IMR-90 (cell line): ENCODE data around the gene SOST. TPM values are rescaled to one million over a fixed set of nuclear protein-coding genes. Genes with fewer than 3 reads are reported as not detected.

Experiments used
- ATAC-seq: fragments of 200-7000 bp; cut with Tn5 transposase; 2 replicates; pipeline ENCODE4 v1.9.1; 2020; ENCODE audit warnings: low read depth, mild to moderate bottlenecking, moderate library complexity
- BruUV-seq: library from RNA; stranded (reverse); fragments of 400-500 nt; replicated peaks from 2 replicates; lab custom pipeline; 2021; lab: Mats Ljungman, UMichigan
- CTCF ChIA-PET: fragments of 300-600 bp; formaldehyde crosslinking; extraction: SDS; loops from one replicate; lab custom pipeline; 2021; ENCODE audit warnings: antibody characterized with exemption; lab: Yijun Ruan, JAX
- POLR2A ChIA-PET: fragments of 300-600 bp; sonication (Branson Sonifier 250); formaldehyde crosslinking; loops from one replicate; lab custom pipeline; 2022; ENCODE audit warnings: antibody characterized with exemption; ENCODE audit not compliant: unreplicated experiment; lab: Charles Lee
- DNase-seq: peaks from one replicate; pipeline ENCODE4 v3.0.0; 2013
- H2AFZ ChIP-seq: replicated peaks from 2 replicates; pipeline ENCODE3; 2013; ENCODE audit warnings: low read length, mild to moderate bottlenecking; ENCODE audit not compliant: poor library complexity
- H2AK5ac ChIP-seq: 2 replicates; pipeline ENCODE4 v1.6.1; 2013; ENCODE audit warnings: low read depth, low read length, inconsistent platforms
- H2AK9ac ChIP-seq: replicated peaks from 2 replicates; pipeline ENCODE3; 2013; ENCODE audit warnings: mild to moderate bottlenecking, low read depth, low read length, moderate library complexity; ENCODE audit not compliant: poor library complexity
- H2BK120ac ChIP-seq: 2 replicates; pipeline ENCODE4 v1.6.1; 2013; ENCODE audit warnings: low read depth, low read length, inconsistent platforms
- H2BK15ac ChIP-seq: 3 replicates; pipeline ENCODE4 v1.6.1; 2013; ENCODE audit warnings: low read depth, low read length, inconsistent platforms
- H2BK20ac ChIP-seq: 2 replicates; pipeline ENCODE4 v1.6.1; 2013; ENCODE audit warnings: low read depth, mild to moderate bottlenecking, inconsistent platforms, low read length, moderate library complexity
- H2BK5ac ChIP-seq: 2 replicates; pipeline ENCODE4 v1.6.1; 2013; ENCODE audit warnings: mild to moderate bottlenecking, low read depth, low read length, inconsistent platforms; ENCODE audit not compliant: poor library complexity, severe bottlenecking
- H3K14ac ChIP-seq: replicated peaks from 2 replicates; pipeline ENCODE4 v1.6.1; 2013; ENCODE audit warnings: low read depth, low read length, inconsistent platforms
- H3K18ac ChIP-seq: 2 replicates; pipeline ENCODE4 v1.6.1; 2013; ENCODE audit warnings: low read depth, low read length, control low read depth
- H3K23ac ChIP-seq: 2 replicates; pipeline ENCODE4 v1.6.1; 2013; ENCODE audit warnings: low read depth, low read length, inconsistent platforms
- H3K27ac ChIP-seq: 2 replicates; pipeline ENCODE4 v1.5.1; 2013; ENCODE audit warnings: mild to moderate bottlenecking, control low read depth, low read length; ENCODE audit not compliant: insufficient read depth
- H3K27me3 ChIP-seq: 2 replicates; pipeline ENCODE4 v1.6.1; 2013; ENCODE audit warnings: low read length; ENCODE audit not compliant: control insufficient read depth, insufficient read depth
- H3K36me3 ChIP-seq: 2 replicates; pipeline ENCODE4 v1.6.1; 2013; ENCODE audit warnings: low read length, mixed read lengths; ENCODE audit not compliant: control insufficient read depth, insufficient read depth
- H3K4ac ChIP-seq: 2 replicates; pipeline ENCODE4 v1.6.1; 2013; ENCODE audit warnings: low read depth, low read length, inconsistent platforms
- H3K4me1 ChIP-seq: 2 replicates; pipeline ENCODE4 v1.6.1; 2013; ENCODE audit warnings: low read length, mixed read lengths; ENCODE audit not compliant: control insufficient read depth, insufficient read depth
- H3K4me2 ChIP-seq: 2 replicates; pipeline ENCODE4 v1.6.1; 2013; ENCODE audit warnings: low read depth, mild to moderate bottlenecking, control low read depth, low read length, moderate library complexity
- H3K4me3 ChIP-seq: 2 replicates; pipeline ENCODE4 v1.5.1; 2013; ENCODE audit warnings: low read depth, mild to moderate bottlenecking, control low read depth, low read length, moderate library complexity; ENCODE audit not compliant: insufficient read depth
- H3K56ac ChIP-seq: 2 replicates; pipeline ENCODE4 v1.6.1; 2013; ENCODE audit warnings: low read length, inconsistent platforms; ENCODE audit not compliant: insufficient read depth; ENCODE audit errors: extremely low read depth
- H3K79me1 ChIP-seq, 2 experiments: 2 replicates each; pipeline ENCODE4 v1.6.1; 2013; ENCODE audit warnings: low read length in 2 of 2, inconsistent platforms in 1 of 2, low read depth in 1 of 2
- H3K9ac ChIP-seq: 2 replicates; pipeline ENCODE4 v1.6.1; 2013; ENCODE audit warnings: low read depth, low read length, control low read depth
- H3K9me1 ChIP-seq: 2 replicates; pipeline ENCODE4 v1.6.1; 2013; ENCODE audit warnings: low read length, inconsistent platforms; ENCODE audit not compliant: insufficient read depth
- H3K9me3 ChIP-seq: 2 replicates; pipeline ENCODE4 v1.6.1; 2013; ENCODE audit warnings: low read length; ENCODE audit not compliant: control insufficient read depth, insufficient read depth
- H4K20me1 ChIP-seq: 2 replicates; pipeline ENCODE4 v1.6.1; 2013; ENCODE audit warnings: low read length, inconsistent platforms; ENCODE audit not compliant: insufficient read depth
- H4K5ac ChIP-seq: 2 replicates; pipeline ENCODE4 v1.6.1; 2013; ENCODE audit warnings: mild to moderate bottlenecking, low read depth, low read length, control low read depth
- H4K8ac ChIP-seq, 2 experiments: 2 replicates each; pipeline ENCODE4 v1.6.1; 2013; ENCODE audit warnings: low read depth in 2 of 2, low read length in 2 of 2, control low read depth in 1 of 2, inconsistent platforms in 1 of 2
- H4K91ac ChIP-seq: 2 replicates; pipeline ENCODE4 v1.6.1; 2013; ENCODE audit warnings: low read depth, low read length, inconsistent platforms; ENCODE audit not compliant: insufficient read depth
- CEBPB ChIP-seq: IDR thresholded peaks from 2 replicates; pipeline ENCODE4 v1.6.1; 2012; ENCODE audit warnings: low read depth, low read length, improper control_type of control experiment
- CHD1 ChIP-seq: IDR thresholded peaks from 2 replicates; pipeline ENCODE4 v1.6.1; 2012; ENCODE audit warnings: low read depth, low read length, improper control_type of control experiment
- CTCF ChIP-seq: conservative IDR thresholded peaks from 2 replicates; pipeline ENCODE4 v1.5.1; 2012; ENCODE audit warnings: mild to moderate bottlenecking, low read depth, low read length, improper control_type of control experiment
- ELK1 ChIP-seq: fragments of 150-350 bp; IDR thresholded peaks from 2 replicates; pipeline ENCODE4 v1.6.1; 2016; ENCODE audit warnings: low read depth, mild to moderate bottlenecking, low read length, moderate library complexity, borderline replicate concordance
- MAFK ChIP-seq: IDR thresholded peaks from 2 replicates; pipeline ENCODE4 v1.6.1; 2012; ENCODE audit warnings: low read depth, low read length, improper control_type of control experiment
- MAZ ChIP-seq: IDR thresholded peaks from 2 replicates; pipeline ENCODE4 v1.6.1; 2012; ENCODE audit warnings: low read depth, mild to moderate bottlenecking, low read length, improper control_type of control experiment, moderate library complexity, borderline replicate concordance
- POLR2A ChIP-seq: IDR thresholded peaks from 2 replicates; pipeline ENCODE4 v1.6.1; 2012; ENCODE audit warnings: mild to moderate bottlenecking, low read depth, low read length
- RAD21 ChIP-seq: IDR thresholded peaks from 2 replicates; pipeline ENCODE4 v1.6.1; 2012; ENCODE audit warnings: low read length, improper control_type of control experiment
- RCOR1 ChIP-seq: IDR thresholded peaks from 2 replicates; pipeline ENCODE4 v1.6.1; 2012; ENCODE audit warnings: mild to moderate bottlenecking, low read length, improper control_type of control experiment; ENCODE audit not compliant: insufficient replicate concordance
- RFX5 ChIP-seq: IDR thresholded peaks from 2 replicates; pipeline ENCODE4 v1.8.0; 2012; ENCODE audit warnings: low read depth, mild to moderate bottlenecking, low read length, moderate library complexity
- SMC3 ChIP-seq: fragments of 150-350 bp; IDR thresholded peaks from 2 replicates; pipeline ENCODE4 v1.6.1; 2016; ENCODE audit warnings: low read depth, mild to moderate bottlenecking, antibody characterized with exemption, low read length, moderate library complexity
- WGBS, 2 experiments: methylation state at CpG; one replicate each; pipeline versions ENCODE4 v1.1.5 to v1.1.7; 2013; ENCODE audit warnings: missing lambda C conversion rate in 2 of 2; ENCODE audit not compliant: insufficient read length in 1 of 2; ENCODE audit errors: extremely low coverage in 2 of 2; 5-methylcytosine and 5-hydroxymethylcytosine counted together
- dilution Hi-C: fragments of 300-500 bp; cut with HindIII; formaldehyde crosslinking; loops from one replicate; pipeline ENCODE4 v1.14.3; 2018; ENCODE audit warnings: low sequenced_read_pairs; ENCODE audit not compliant: unreplicated experiment
- in situ Hi-C: fragments of 300-500 bp; cut with MboI; formaldehyde crosslinking; loops from 3 replicates; pipeline ENCODE4 v1.14.3; 2019; ENCODE audit warnings: low sequenced_read_pairs, inconsistent platforms, mixed read lengths
- intact Hi-C: fragments of 100-400 bp; cut with micrococcal nuclease; formaldehyde crosslinking; loops from 2 replicates; pipeline ENCODE4 v1.10.0; 2022
- polyA plus RNA-seq, 3 experiments: library from polyadenylated mRNA; depleted of rRNA; stranded (reverse); fragments of >200 nt; gene quantifications; 2 replicates each; pipeline ENCODE4 v1.2.3, GENCODE V29; 2012; ENCODE audit warnings: low replicate concordance in 1 of 3
- total RNA-seq: library from RNA; depleted of rRNA; stranded (reverse); fragments of >200 nt; gene quantifications from 2 replicates; pipeline ENCODE4 v1.2.3, GENCODE V29; 2012

SOST gene
- total and polyA plus RNA-seq, 2 of the 4 experiments (the other 2 are of a cell fraction) = not detected

GRCh38 chr17:43709210-43709609 is 49.4 kb downstream of the SOST start:
- Histone ChIP-seq H2BK5ac (no peak overlapping the region), H3K79me1 (no peaks in the 10 kb centered on the region), H4K8ac (no peak overlapping the region), H3K4ac (no peak overlapping the region), H3K4me3 (no peak overlapping the region), H3K27me3 (peaks cover 22% of the 10 kb centered on the region), H3K9me3 (no peaks in the 10 kb centered on the region), H2AK5ac (no peak overlapping the region), H3K18ac (no peak overlapping the region), H2BK20ac (no peak overlapping the region), H3K9ac (no peak overlapping the region), H3K36me3 (no peaks in the 10 kb centered on the region), H3K14ac (no peak overlapping the region), H3K9me1 (no peaks in the 10 kb centered on the region), H3K23ac (no peak overlapping the region), H3K27ac (no peak overlapping the region), H4K91ac (no peak overlapping the region), H2BK15ac (no peak overlapping the region), H4K20me1 (no peaks in the 10 kb centered on the region), H3K56ac (no peak overlapping the region), H3K4me2 (no peak overlapping the region), H2BK120ac (no peak overlapping the region), H3K4me1 (peaks cover 3% of the 10 kb centered on the region), H2AFZ (no peak overlapping the region), H2AK9ac (no peak overlapping the region), H4K5ac (no peak overlapping the region)
- TF ChIP-seq MAFK (no peak), POLR2A (no peak), RCOR1 (no peak), RFX5 (no peak), SMC3 (no peak), MAZ (no peak), CTCF (no peak), CEBPB (no peak), ELK1 (no peak), RAD21 (no peak), CHD1 (no peak)
- no TSS peak for BruUV-seq
- intact Hi-C loops (no loop called here), in situ Hi-C loops (loop anchor here (5.0 kb wide), 1 partner anchor 38 kb away; no protein-coding TSS in a partner anchor), dilution Hi-C loops (no loop called here)
- ATAC-seq = no peak
- POLR2A ChIA-PET = no interaction called here
- no peak for DNase-seq
- no CpG with 5 or more reads among the region's 4 CpGs for WGBS, 2 experiments
- CTCF ChIA-PET = no interaction called here
